Measurements from ENCODE around the gene HIVEP2. TPM values are rescaled to one million over a fixed set of nuclear protein-coding genes. Genes with fewer than 3 reads are reported as not detected.

HIVEP2 gene
- total RNA-seq, 2 experiments from 2014 or later = 30.2 to 35.4 TPM

- H3K9me3 Mint-ChIP-seq = no peaks in the 10 kb centered on the region
These were observed 109.0 kb downstream of the HIVEP2 start for GRCh38 chr6:142835787-142836535.

GRCh38 chr6:142834853-142835252 lies 110.1 kb downstream of the HIVEP2 start:
- POLR2A ChIA-PET = no interaction called here
- H3K27ac Mint-ChIP-seq = no peak overlapping the region
- CTCF ChIA-PET = interaction anchor here (1.4 to 8.6 kb wide), 3 partner anchors 8 to 23 kb away, joined by 4 to 46 read pairs (median 5); no protein-coding TSS in a partner anchor
- peaks cover 54% of the 10 kb centered on the region for H3K36me3 Mint-ChIP-seq (ENCODE audit: low read depth)
- H3K4me3 Mint-ChIP-seq = no peak overlapping the region
- peaks cover 63% of the 10 kb centered on the region for H3K4me1 Mint-ChIP-seq
- DNase-seq = no peak
- H3K27me3 Mint-ChIP-seq = no peaks in the 10 kb centered on the region
- no peaks in the 10 kb centered on the region for H3K9me3 Mint-ChIP-seq

More at GRCh38 chr6:142835787-142836535, 109.0 kb downstream of the HIVEP2 start:
- DNase-seq = no peak
- H3K36me3 Mint-ChIP-seq (ENCODE audit: low read depth) = peaks cover 45% of the 10 kb centered on the region
- H3K27me3 Mint-ChIP-seq = no peaks in the 10 kb centered on the region
- no peak overlapping the region for H3K4me3 Mint-ChIP-seq
- H3K27ac Mint-ChIP-seq = no peak overlapping the region
- ChIA-PET POLR2A (interaction anchor here (0.7 kb wide), 1 partner anchor 39 kb away, joined by 3 read pairs; no protein-coding TSS in a partner anchor), CTCF (interaction anchor here (1.4 to 8.6 kb wide), 2 partner anchors 18 to 22 kb away, joined by 4 to 46 read pairs; no protein-coding TSS in a partner anchor)
- H3K4me1 Mint-ChIP-seq = peaks cover 61% of the 10 kb centered on the region

- Mint-ChIP-seq H3K4me3 (no peak overlapping the region), H3K27me3 (no peaks in the 10 kb centered on the region), H3K9me3 (no peaks in the 10 kb centered on the region), H3K4me1 (peaks cover 60% of the 10 kb centered on the region), H3K36me3 (ENCODE audit: low read depth) (peaks cover 61% of the 10 kb centered on the region), H3K27ac (no peak overlapping the region)
- DNase-seq = no peak
- CTCF ChIA-PET = interaction anchor here (1.0 to 8.6 kb wide), 3 partner anchors 10 to 28 kb away, joined by 3 to 46 read pairs (median 5); no protein-coding TSS in a partner anchor
- POLR2A ChIA-PET = no interaction called here
These were observed 111.2 kb downstream of the HIVEP2 start for GRCh38 chr6:142833798-142834197.

GRCh38 chr6:142833054-142833453 lies 111.9 kb downstream of the HIVEP2 start:
- CTCF ChIA-PET = interaction anchor here (1.0 to 8.6 kb wide), 3 partner anchors 10 to 28 kb away, joined by 3 to 46 read pairs (median 5); no protein-coding TSS in a partner anchor
- no peak overlapping the region for H3K4me3 Mint-ChIP-seq

GRCh38 chr6:142830807-142831206 lies 114.2 kb downstream of the HIVEP2 start:
- no peaks in the 10 kb centered on the region for H3K9me3 Mint-ChIP-seq
- DNase-seq = no peak
- H3K4me1 Mint-ChIP-seq = peaks cover 46% of the 10 kb centered on the region
- POLR2A ChIA-PET = no interaction called here
- no peaks in the 10 kb centered on the region for H3K27me3 Mint-ChIP-seq
- CTCF ChIA-PET = interaction anchor here (0.6 to 8.6 kb wide), 4 partner anchors 8 to 985 kb away, joined by 3 to 46 read pairs (median 6); no protein-coding TSS in a partner anchor
- no peak overlapping the region for H3K4me3 Mint-ChIP-seq
- peaks cover 56% of the 10 kb centered on the region for H3K36me3 Mint-ChIP-seq (ENCODE audit: low read depth)
- H3K27ac Mint-ChIP-seq = no peak overlapping the region

More at GRCh38 chr6:142833054-142833453, 111.9 kb downstream of the HIVEP2 start:
- H3K27ac Mint-ChIP-seq = peak overlapping the region; percentile 21
- peaks cover 62% of the 10 kb centered on the region for H3K36me3 Mint-ChIP-seq (ENCODE audit: low read depth)
- H3K27me3 Mint-ChIP-seq = no peaks in the 10 kb centered on the region
- H3K9me3 Mint-ChIP-seq = no peaks in the 10 kb centered on the region
- DNase-seq = no peak
- peaks cover 55% of the 10 kb centered on the region for H3K4me1 Mint-ChIP-seq
- POLR2A ChIA-PET = no interaction called here

- CTCF ChIA-PET = interaction anchor here (0.6 to 8.6 kb wide), 4 partner anchors 9 to 986 kb away, joined by 3 to 46 read pairs (median 6); no protein-coding TSS in a partner anchor
- Mint-ChIP-seq H3K9me3 (no peaks in the 10 kb centered on the region), H3K27ac (no peak overlapping the region), H3K4me3 (no peak overlapping the region), H3K4me1 (peaks cover 44% of the 10 kb centered on the region), H3K27me3 (no peaks in the 10 kb centered on the region), H3K36me3 (ENCODE audit: low read depth) (peaks cover 51% of the 10 kb centered on the region)
- no peak for DNase-seq
- POLR2A ChIA-PET = no interaction called here
These were observed 114.8 kb downstream of the HIVEP2 start for GRCh38 chr6:142830116-142830710.

GRCh38 chr6:142829556-142829955 lies 115.4 kb downstream of the HIVEP2 start:
- ChIA-PET POLR2A (no interaction called here), CTCF (interaction anchor here (2.5 to 8.6 kb wide), 2 partner anchors 11 to 14 kb away, joined by 9 to 46 read pairs; no protein-coding TSS in a partner anchor)
- H3K9me3 Mint-ChIP-seq = no peaks in the 10 kb centered on the region
- H3K27ac Mint-ChIP-seq = no peak overlapping the region
- H3K36me3 Mint-ChIP-seq (ENCODE audit: low read depth) = peaks cover 47% of the 10 kb centered on the region
- no peaks in the 10 kb centered on the region for H3K27me3 Mint-ChIP-seq
- DNase-seq = no peak
- no peak overlapping the region for H3K4me3 Mint-ChIP-seq
- H3K4me1 Mint-ChIP-seq = peaks cover 44% of the 10 kb centered on the region

GRCh38 chr6:142827991-142828390 lies 117.0 kb downstream of the HIVEP2 start:
- H3K27ac Mint-ChIP-seq = no peak overlapping the region
- H3K36me3 Mint-ChIP-seq (ENCODE audit: low read depth) = peaks cover 46% of the 10 kb centered on the region
- H3K4me1 Mint-ChIP-seq = peaks cover 40% of the 10 kb centered on the region
- H3K9me3 Mint-ChIP-seq = no peaks in the 10 kb centered on the region
- POLR2A ChIA-PET = no interaction called here
- CTCF ChIA-PET = interaction anchor here (1.2 to 8.6 kb wide), 4 partner anchors 9 to 27 kb away, joined by 3 to 46 read pairs (median 8); no protein-coding TSS in a partner anchor
- H3K4me3 Mint-ChIP-seq = no peak overlapping the region
- no peak for DNase-seq
- no peaks in the 10 kb centered on the region for H3K27me3 Mint-ChIP-seq

GRCh38 chr6:142827369-142827768 lies 117.6 kb downstream of the HIVEP2 start:
- Mint-ChIP-seq H3K27me3 (no peaks in the 10 kb centered on the region), H3K27ac (no peak overlapping the region), H3K9me3 (no peaks in the 10 kb centered on the region), H3K4me1 (peaks cover 40% of the 10 kb centered on the region), H3K4me3 (no peak overlapping the region), H3K36me3 (ENCODE audit: low read depth) (peaks cover 46% of the 10 kb centered on the region)
- ChIA-PET POLR2A (no interaction called here), CTCF (interaction anchor here (1.2 to 8.6 kb wide), 4 partner anchors 9 to 27 kb away, joined by 3 to 46 read pairs (median 8); no protein-coding TSS in a partner anchor)
- no peak for DNase-seq

- H3K9me3 Mint-ChIP-seq = no peaks in the 10 kb centered on the region
- H3K27ac Mint-ChIP-seq = no peak overlapping the region
- H3K36me3 Mint-ChIP-seq (ENCODE audit: low read depth) = peaks cover 37% of the 10 kb centered on the region
- H3K4me3 Mint-ChIP-seq = no peak overlapping the region
- no peak for DNase-seq
- no peaks in the 10 kb centered on the region for H3K27me3 Mint-ChIP-seq
- H3K4me1 Mint-ChIP-seq = peaks cover 51% of the 10 kb centered on the region
- ChIA-PET CTCF (interaction anchor here (0.6 to 1.7 kb wide), 2 partner anchors 14 to 20 kb away, joined by 3 to 4 read pairs; no protein-coding TSS in a partner anchor), POLR2A (no interaction called here)
These were observed 119.2 kb downstream of the HIVEP2 start for GRCh38 chr6:142825760-142826159.

- peaks cover 25% of the 10 kb centered on the region for H3K36me3 Mint-ChIP-seq (ENCODE audit: low read depth)
- no peak for DNase-seq
- CTCF ChIA-PET = interaction anchor here (1.7 kb wide), 1 partner anchor 13 kb away, joined by 4 read pairs; no protein-coding TSS in a partner anchor
- no peaks in the 10 kb centered on the region for H3K9me3 Mint-ChIP-seq
- no peaks in the 10 kb centered on the region for H3K27me3 Mint-ChIP-seq
- no peak overlapping the region for H3K4me3 Mint-ChIP-seq
- POLR2A ChIA-PET = no interaction called here
- H3K4me1 Mint-ChIP-seq = peaks cover 56% of the 10 kb centered on the region
- H3K27ac Mint-ChIP-seq = no peak overlapping the region
These were observed 120.5 kb downstream of the HIVEP2 start for GRCh38 chr6:142824426-142824825.

- no peak overlapping the region for H3K4me3 Mint-ChIP-seq
- POLR2A ChIA-PET = no interaction called here
- CTCF ChIA-PET = interaction anchor here (1.7 kb wide), 1 partner anchor 20 kb away, joined by 4 read pairs; no protein-coding TSS in a partner anchor
- no peaks in the 10 kb centered on the region for H3K9me3 Mint-ChIP-seq
- H3K27me3 Mint-ChIP-seq = no peaks in the 10 kb centered on the region
- H3K36me3 Mint-ChIP-seq (ENCODE audit: low read depth) = peaks cover 18% of the 10 kb centered on the region
- H3K27ac Mint-ChIP-seq = no peak overlapping the region
- peaks cover 57% of the 10 kb centered on the region for H3K4me1 Mint-ChIP-seq
- DNase-seq = no peak
These were observed 121.6 kb downstream of the HIVEP2 start for GRCh38 chr6:142823256-142823902.

Measured in activated CD4-positive, alpha-beta T cell treated with anti-CD3 and anti-CD28 coated beads, Interleukin-2, amount 10 ng/mL, durations not matched to agents 7 days and 5 days (primary cell).